Measurements from ENCODE around the gene CCNL1.
"Not testable (repeated sequence)": the region's sequence is repeated elsewhere in the genome, so short reads cannot be mapped to it uniquely, and the experiment has no call there.

CCNL1 gene

DNA sequence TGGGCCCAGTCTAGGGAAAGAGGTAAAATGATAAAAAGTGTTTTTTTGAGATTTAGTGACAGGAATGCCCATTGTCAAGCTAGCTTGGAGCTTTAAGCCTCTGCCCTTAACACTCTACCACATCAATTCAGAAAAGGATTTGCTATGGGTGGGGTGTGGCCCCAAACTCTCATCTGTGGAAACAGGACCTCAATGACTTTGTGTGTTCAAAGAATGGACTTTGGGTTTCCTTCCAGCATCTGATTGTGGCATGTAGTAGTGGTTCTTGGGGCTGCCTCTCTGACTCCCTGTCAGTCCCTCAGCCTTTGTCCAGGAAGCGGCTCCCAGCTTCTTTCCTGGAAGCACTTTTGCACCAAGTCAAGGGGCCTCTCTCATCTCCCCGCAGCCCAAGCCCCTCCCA is 56.1 kb downstream of the CCNL1 start:
- no peak overlapping the region for H4K91ac ChIP-seq (ENCODE audit: low read depth, low read length, poor library complexity)
- H3K4ac ChIP-seq (ENCODE audit: low read length) = no peak overlapping the region
- no peak overlapping the region for H2BK5ac ChIP-seq (ENCODE audit: low read length)
- no peak overlapping the region for H3K9ac ChIP-seq (ENCODE audit: low read depth, low read length, poor library complexity)
- peaks cover 11 to 18% of the 10 kb centered on the region in 2 donors for H3K4me1 ChIP-seq (ENCODE audit: control insufficient read depth in 2 of 2, insufficient read depth in 1 of 2, low read depth in 1 of 2, low read length in 2 of 2)
- H2BK15ac ChIP-seq (ENCODE audit: low read length) = no peak overlapping the region
- no peak overlapping the region for H4K8ac ChIP-seq (ENCODE audit: low read depth, low read length)
- H3K9me3 ChIP-seq (replicated peaks in 1 of 2; ENCODE audit: control insufficient read depth in 2 of 2, insufficient read depth in 1 of 2, low read depth in 1 of 2, low read length in 2 of 2) = no peaks in the 10 kb centered on the region
- peak overlapping the region; percentile 66 for H2AFZ ChIP-seq (ENCODE audit: low read length)
- no peak overlapping the region for H3K14ac ChIP-seq (ENCODE audit: low read length)
- no peak overlapping the region for H3K4me3 ChIP-seq (ENCODE audit: low read length in 2 of 2)
- no peak overlapping the region for H3K4me2 ChIP-seq (ENCODE audit: insufficient read depth, low read length, poor library complexity, severe bottlenecking)
- H2BK120ac ChIP-seq (ENCODE audit: low read depth, low read length) = no peak overlapping the region
- H3K79me1 ChIP-seq (ENCODE audit: low read depth, low read length) = no peaks in the 10 kb centered on the region
- no peak overlapping the region for H3K23ac ChIP-seq (ENCODE audit: low read depth, low read length, poor library complexity)
- no CpG with 5 or more reads among the region's 2 CpGs for WGBS, 2 donors (ENCODE audit: extremely low coverage in 2 of 2, insufficient read length in 2 of 2, insufficient replicate concordance in 1 of 2)
- no peak overlapping the region for H2BK12ac ChIP-seq (ENCODE audit: low read length)
- H3K18ac ChIP-seq (ENCODE audit: low read length) = no peak overlapping the region
- no peak for DNase-seq (ENCODE audit: low spot score)
- H3K27me3 ChIP-seq (ENCODE audit: control insufficient read depth in 3 of 3, insufficient read depth in 3 of 3, low read depth in 1 of 3, low read length in 3 of 3) = peaks cover 0 to 11% (median 0%) of the 10 kb centered on the region in 3 experiments
- no peak overlapping the region for H2AK5ac ChIP-seq (ENCODE audit: low read depth, low read length)
- H3K27ac ChIP-seq (replicated peaks; ENCODE audit: low read length) = no peak overlapping the region
- no peaks in the 10 kb centered on the region for H3K36me3 ChIP-seq (replicated peaks in 1 of 2; ENCODE audit: control insufficient read depth in 2 of 2, insufficient read depth in 2 of 2, low read length in 2 of 2)

DNA sequence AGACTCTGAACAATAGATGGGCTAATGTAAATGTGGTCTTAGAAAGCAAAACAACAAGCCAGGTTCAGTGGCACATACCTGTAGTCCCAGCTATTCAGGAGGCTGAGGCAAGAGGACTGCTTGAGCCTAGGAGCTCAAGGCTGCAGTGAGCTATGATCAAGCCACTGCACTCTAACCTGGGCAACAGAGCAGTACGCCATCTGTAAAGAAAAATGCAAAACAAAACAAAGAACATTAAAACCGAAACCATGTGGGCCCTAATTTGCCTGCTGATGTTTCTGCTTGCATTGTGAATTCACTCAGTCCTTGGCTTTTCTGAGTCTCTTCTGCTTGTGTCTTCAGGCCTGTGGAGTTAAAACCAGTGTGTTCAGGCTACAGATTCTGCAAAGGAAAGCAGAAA is 56.7 kb downstream of the CCNL1 start:
- Histone ChIP-seq H3K9me3 (replicated peaks in 1 of 2; ENCODE audit: control insufficient read depth in 2 of 2, insufficient read depth in 1 of 2, low read depth in 1 of 2, low read length in 2 of 2) (no peaks in the 10 kb centered on the region), H2AFZ (ENCODE audit: low read length) (peak overlapping the region; percentile 66), H3K79me1 (ENCODE audit: low read depth, low read length) (no peaks in the 10 kb centered on the region), H2BK120ac (ENCODE audit: low read depth, low read length) (no peak overlapping the region), H3K36me3 (replicated peaks in 1 of 2; ENCODE audit: control insufficient read depth in 2 of 2, insufficient read depth in 2 of 2, low read length in 2 of 2) (no peaks in the 10 kb centered on the region), H3K4ac (ENCODE audit: low read length) (no peak overlapping the region), H2BK5ac (ENCODE audit: low read length) (no peak overlapping the region), H3K4me3 (ENCODE audit: low read length in 2 of 2) (no peak overlapping the region), H2BK15ac (ENCODE audit: low read length) (no peak overlapping the region), H3K23ac (ENCODE audit: low read depth, low read length, poor library complexity) (no peak overlapping the region), H2BK12ac (ENCODE audit: low read length) (no peak overlapping the region), H3K18ac (ENCODE audit: low read length) (no peak overlapping the region), H2AK5ac (ENCODE audit: low read depth, low read length) (no peak overlapping the region), H3K4me1 (ENCODE audit: control insufficient read depth in 2 of 2, insufficient read depth in 1 of 2, low read depth in 1 of 2, low read length in 2 of 2) (peaks cover 11 to 18% of the 10 kb centered on the region in 2 donors), H3K4me2 (ENCODE audit: insufficient read depth, low read length, poor library complexity, severe bottlenecking) (no peak overlapping the region), H3K27ac (replicated peaks; ENCODE audit: low read length) (no peak overlapping the region), H4K91ac (ENCODE audit: low read depth, low read length, poor library complexity) (no peak overlapping the region), H3K27me3 (ENCODE audit: control insufficient read depth in 3 of 3, insufficient read depth in 3 of 3, low read depth in 1 of 3, low read length in 3 of 3) (peaks cover 0 to 14% (median 0%) of the 10 kb centered on the region in 3 experiments), H4K8ac (ENCODE audit: low read depth, low read length) (no peak overlapping the region), H3K9ac (ENCODE audit: low read depth, low read length, poor library complexity) (no peak overlapping the region), H3K14ac (ENCODE audit: low read length) (no peak overlapping the region)
- no peak for DNase-seq (ENCODE audit: low spot score)
- WGBS, 2 donors (ENCODE audit: extremely low coverage in 2 of 2, insufficient read length in 2 of 2, insufficient replicate concordance in 1 of 2) = no CpG with 5 or more reads among the region's 2 CpGs

DNA sequence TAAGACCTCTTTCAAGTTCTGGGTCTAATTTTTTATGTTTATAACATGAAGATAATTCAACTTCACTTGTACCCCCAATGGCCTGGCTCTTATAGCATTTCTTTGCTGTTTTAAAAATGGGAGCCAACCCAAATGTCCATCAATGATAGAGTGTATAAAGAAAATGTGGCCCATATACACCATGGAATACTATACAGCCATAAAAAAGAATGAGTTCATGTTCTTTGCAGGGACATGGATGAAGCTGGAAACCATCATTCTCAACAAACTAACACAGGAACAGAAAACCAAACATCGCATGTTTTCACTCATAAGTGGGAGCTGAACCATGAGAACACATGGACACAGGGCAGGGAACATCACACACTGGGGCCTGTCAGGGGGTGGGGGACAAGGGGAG is 57.4 kb downstream of the CCNL1 start:
- H3K4me3 ChIP-seq (ENCODE audit: low read length in 2 of 2); H2BK15ac ChIP-seq (ENCODE audit: low read length); H3K4ac ChIP-seq (ENCODE audit: low read length); H2BK12ac ChIP-seq (ENCODE audit: low read length); H3K18ac ChIP-seq (ENCODE audit: low read length); H3K9ac ChIP-seq (ENCODE audit: low read depth, low read length, poor library complexity); H4K8ac ChIP-seq (ENCODE audit: low read depth, low read length); H2AFZ ChIP-seq (ENCODE audit: low read length); DNase-seq (ENCODE audit: low spot score); H3K27ac ChIP-seq (replicated peaks; ENCODE audit: low read length); H4K91ac ChIP-seq (ENCODE audit: low read depth, low read length, poor library complexity); H3K4me2 ChIP-seq (ENCODE audit: insufficient read depth, low read length, poor library complexity, severe bottlenecking); H2AK5ac ChIP-seq (ENCODE audit: low read depth, low read length); H2BK5ac ChIP-seq (ENCODE audit: low read length); H3K36me3 ChIP-seq (replicated peaks in 1 of 2; ENCODE audit: control insufficient read depth in 2 of 2, insufficient read depth in 2 of 2, low read length in 2 of 2); H2BK120ac ChIP-seq (ENCODE audit: low read depth, low read length); H3K14ac ChIP-seq (ENCODE audit: low read length); H3K79me1 ChIP-seq (ENCODE audit: low read depth, low read length); H3K23ac ChIP-seq (ENCODE audit: low read depth, low read length, poor library complexity); H3K9me3 ChIP-seq (replicated peaks in 1 of 2; ENCODE audit: control insufficient read depth in 2 of 2, insufficient read depth in 1 of 2, low read depth in 1 of 2, low read length in 2 of 2): not testable (repeated sequence)
- WGBS, 2 donors (ENCODE audit: extremely low coverage in 2 of 2, insufficient read length in 2 of 2, insufficient replicate concordance in 1 of 2) = no CpG with 5 or more reads among the region's 1 CpG
- Histone ChIP-seq H3K27me3 (ENCODE audit: control insufficient read depth in 3 of 3, insufficient read depth in 3 of 3, low read depth in 1 of 3, low read length in 3 of 3) (peaks cover 0 to 17% (median 0%) of the 10 kb centered on the region in 3 experiments), H3K4me1 (ENCODE audit: control insufficient read depth in 2 of 2, insufficient read depth in 1 of 2, low read depth in 1 of 2, low read length in 2 of 2) (peaks cover 11 to 18% of the 10 kb centered on the region in 2 donors)

DNA sequence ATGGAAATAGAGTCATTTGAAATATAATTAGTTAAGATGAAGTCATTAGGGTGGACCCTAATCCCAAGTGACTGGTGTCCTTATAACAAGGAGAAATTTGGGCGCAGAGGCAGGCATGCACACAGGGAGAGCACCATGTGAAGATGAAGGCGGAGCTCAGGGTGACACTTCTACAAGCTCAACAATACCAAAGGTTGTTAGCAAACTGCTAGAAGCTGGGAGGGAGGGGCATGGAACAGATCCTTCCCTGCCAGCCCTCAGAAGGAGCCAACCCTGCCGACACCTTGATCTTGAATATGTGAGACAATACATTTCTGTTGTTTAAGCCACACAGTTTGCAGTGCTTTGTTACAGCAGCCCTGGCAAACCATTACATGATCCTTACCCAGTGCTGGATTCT is 57.8 kb downstream of the CCNL1 start:
- H2BK15ac ChIP-seq (ENCODE audit: low read length) = no peak overlapping the region
- H2BK12ac ChIP-seq (ENCODE audit: low read length) = no peak overlapping the region
- H3K36me3 ChIP-seq (replicated peaks in 1 of 2; ENCODE audit: control insufficient read depth in 2 of 2, insufficient read depth in 2 of 2, low read length in 2 of 2) = no peaks in the 10 kb centered on the region
- no peak overlapping the region for H3K27ac ChIP-seq (replicated peaks; ENCODE audit: low read length)
- no peak overlapping the region for H2AK5ac ChIP-seq (ENCODE audit: low read depth, low read length)
- peaks cover 0 to 22% (median 0%) of the 10 kb centered on the region in 3 experiments for H3K27me3 ChIP-seq (ENCODE audit: control insufficient read depth in 3 of 3, insufficient read depth in 3 of 3, low read depth in 1 of 3, low read length in 3 of 3)
- H3K79me1 ChIP-seq (ENCODE audit: low read depth, low read length) = no peaks in the 10 kb centered on the region
- no peak overlapping the region for H3K4me2 ChIP-seq (ENCODE audit: insufficient read depth, low read length, poor library complexity, severe bottlenecking)
- H2AFZ ChIP-seq (ENCODE audit: low read length) = no peak overlapping the region
- peaks cover 11 to 18% of the 10 kb centered on the region in 2 donors for H3K4me1 ChIP-seq (ENCODE audit: control insufficient read depth in 2 of 2, insufficient read depth in 1 of 2, low read depth in 1 of 2, low read length in 2 of 2)
- H3K4ac ChIP-seq (ENCODE audit: low read length) = no peak overlapping the region
- no peak overlapping the region for H3K18ac ChIP-seq (ENCODE audit: low read length)
- H3K9ac ChIP-seq (ENCODE audit: low read depth, low read length, poor library complexity) = no peak overlapping the region
- H4K8ac ChIP-seq (ENCODE audit: low read depth, low read length) = no peak overlapping the region
- H3K23ac ChIP-seq (ENCODE audit: low read depth, low read length, poor library complexity) = no peak overlapping the region
- WGBS, 2 donors (ENCODE audit: extremely low coverage in 2 of 2, insufficient read length in 2 of 2, insufficient replicate concordance in 1 of 2) = no CpG with 5 or more reads among the region's 3 CpGs
- no peak overlapping the region for H4K91ac ChIP-seq (ENCODE audit: low read depth, low read length, poor library complexity)
- H2BK120ac ChIP-seq (ENCODE audit: low read depth, low read length) = no peak overlapping the region
- H3K14ac ChIP-seq (ENCODE audit: low read length) = no peak overlapping the region
- H2BK5ac ChIP-seq (ENCODE audit: low read length) = no peak overlapping the region
- no peak for DNase-seq (ENCODE audit: low spot score)
- no peak overlapping the region for H3K4me3 ChIP-seq (ENCODE audit: low read length in 2 of 2)
- no peaks in the 10 kb centered on the region for H3K9me3 ChIP-seq (replicated peaks in 1 of 2; ENCODE audit: control insufficient read depth in 2 of 2, insufficient read depth in 1 of 2, low read depth in 1 of 2, low read length in 2 of 2)

Measured in neuronal stem cell (in vitro differentiated cells).